GM18505 (cell line): ENCODE results near the gene PGAP6.
"Not testable (repeated sequence)": the region's sequence is repeated elsewhere in the genome, so short reads cannot be mapped to it uniquely, and the experiment has no call there.

Experiments used
- ATAC-seq: cut with Tn5 transposase; IDR thresholded peaks from one replicate; pipeline ENCODE4 v1.9.1; 2021; ENCODE audit not compliant: unreplicated experiment
- POLR2A ChIP-seq: IDR thresholded peaks from 4 replicates; pipeline ENCODE4 v1.6.1; 2011; ENCODE audit warnings: borderline replicate concordance; ENCODE audit not compliant: insufficient read depth, insufficient read length; ENCODE audit errors: extremely low read depth

PGAP6 gene

DNA sequence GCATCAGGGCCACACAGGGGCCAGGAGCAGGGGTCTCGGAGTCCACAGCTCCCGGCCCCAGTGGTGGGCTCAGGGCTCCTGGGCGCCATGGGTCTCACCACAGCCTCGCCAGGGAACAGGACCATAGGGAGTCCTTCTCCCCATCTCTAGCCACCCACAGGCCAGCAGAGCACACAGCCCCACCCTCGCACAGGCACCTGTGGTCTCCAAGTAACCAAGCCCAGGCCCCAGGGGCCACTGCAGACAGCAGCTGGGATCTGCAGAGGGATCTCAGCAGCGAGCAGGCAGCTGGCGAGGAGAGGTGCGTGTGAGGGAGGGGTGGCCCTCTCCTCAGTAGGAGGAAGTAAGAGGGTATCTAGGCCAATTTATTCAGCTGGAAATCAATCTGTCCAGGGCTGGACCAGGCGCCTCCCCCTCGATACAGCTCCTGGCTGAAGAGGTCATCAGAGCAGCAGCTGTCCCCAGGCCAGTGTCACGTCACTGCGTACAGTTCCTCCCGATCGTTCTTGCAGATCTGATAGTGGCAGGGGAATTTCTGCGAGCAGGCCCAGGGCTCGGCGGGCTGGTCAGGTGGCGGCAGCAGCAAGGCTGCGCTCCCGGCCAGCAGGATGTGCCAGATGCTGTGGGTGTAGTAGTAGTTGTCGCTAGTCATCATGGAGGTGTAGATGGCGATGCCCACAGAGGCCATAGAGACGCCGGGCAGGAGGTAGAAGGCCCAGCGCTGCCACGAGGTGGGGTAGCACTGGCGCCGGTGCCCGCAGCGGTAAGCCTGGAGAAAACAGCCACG is 10.1 kb downstream of the PGAP6 start:
- TF ChIP-seq POLR2A: no peak
- no peak for ATAC-seq

DNA sequence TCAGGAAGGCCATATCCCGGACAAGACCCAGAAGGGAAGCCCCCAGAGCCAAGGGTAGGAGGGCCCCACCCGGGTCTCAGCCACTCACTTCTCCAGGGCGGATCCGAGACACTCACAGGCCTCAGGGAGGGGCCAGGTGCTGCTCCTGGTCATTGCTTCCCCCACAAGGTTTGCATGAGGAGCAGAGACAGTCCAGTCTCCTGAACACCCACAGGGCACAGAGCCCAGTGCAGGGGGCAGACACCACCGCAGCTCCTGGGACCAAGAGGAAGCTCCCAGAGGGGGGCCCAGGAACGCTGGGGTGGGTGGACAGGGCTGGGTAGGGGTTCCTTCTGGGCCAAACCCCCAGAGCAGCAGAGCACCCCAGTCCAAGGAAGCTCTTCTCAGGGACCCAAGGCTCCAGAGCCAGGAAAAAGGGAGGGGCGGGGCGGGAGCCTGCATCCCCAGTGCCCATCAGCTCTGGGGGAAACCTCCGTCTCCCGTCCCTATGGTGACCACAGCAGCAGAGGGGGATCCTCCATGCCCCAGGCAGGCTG is 10.7 kb downstream of the PGAP6 start:
- no peak for TF ChIP-seq POLR2A
- ATAC-seq: no peak

DNA sequence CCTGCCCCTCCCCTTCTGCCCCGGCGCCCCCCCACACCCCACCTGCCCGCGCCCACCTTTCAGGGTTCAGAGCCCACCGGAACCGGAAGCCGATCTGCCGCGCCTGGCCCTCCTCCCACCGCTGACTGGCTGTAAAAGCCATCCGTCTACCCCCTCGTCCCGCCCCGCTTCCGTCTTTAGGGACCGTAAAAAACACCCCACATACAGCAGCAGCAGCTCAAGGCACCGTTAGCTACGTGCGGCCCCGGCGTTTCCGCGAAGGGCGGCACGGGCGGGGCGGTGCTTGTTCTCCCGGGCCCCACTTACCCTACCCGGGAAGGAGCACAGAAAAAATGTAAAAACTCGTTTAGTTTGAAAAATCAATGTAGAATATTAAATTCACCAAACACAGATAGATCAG is 11.3 kb downstream of the PGAP6 start, which contains the start of gene MRPL28:
MRPL28 (minus strand) TSS at position 96 of the 400 bp plus-strand sequence. CDS start 320 bp downstream, outside the sequence.
- TF ChIP-seq POLR2A: no peak
- peak; percentile 71 for ATAC-seq

DNA sequence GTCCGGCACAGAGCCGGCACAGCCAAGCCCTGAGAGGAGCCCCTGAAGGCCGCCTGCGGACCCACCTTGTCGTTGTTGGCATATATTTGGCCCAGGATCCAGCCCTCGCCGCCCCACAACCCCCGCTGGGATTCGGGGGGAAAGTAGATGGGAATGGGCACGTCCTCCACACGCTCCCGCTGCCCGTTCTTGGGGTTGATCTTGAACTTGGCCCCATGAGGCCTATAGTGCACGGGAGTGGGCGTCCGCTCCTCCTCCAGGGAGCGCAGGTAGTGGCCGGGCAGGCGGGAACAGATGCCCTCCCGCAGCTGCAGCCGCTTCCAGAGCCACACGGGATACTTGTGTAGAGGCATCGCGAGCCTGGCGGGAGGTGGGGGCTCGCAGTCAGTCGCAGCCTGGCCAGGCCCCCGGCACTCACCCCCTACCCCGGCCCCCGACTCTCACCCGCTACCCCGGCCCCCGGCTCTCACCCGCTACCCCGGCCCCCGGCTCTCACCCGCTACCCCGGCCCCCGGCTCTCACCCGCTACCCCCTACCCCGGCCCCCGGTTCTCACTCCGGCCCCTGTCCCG is 11.8 kb downstream of the PGAP6 start:
- no peak for ATAC-seq

DNA sequence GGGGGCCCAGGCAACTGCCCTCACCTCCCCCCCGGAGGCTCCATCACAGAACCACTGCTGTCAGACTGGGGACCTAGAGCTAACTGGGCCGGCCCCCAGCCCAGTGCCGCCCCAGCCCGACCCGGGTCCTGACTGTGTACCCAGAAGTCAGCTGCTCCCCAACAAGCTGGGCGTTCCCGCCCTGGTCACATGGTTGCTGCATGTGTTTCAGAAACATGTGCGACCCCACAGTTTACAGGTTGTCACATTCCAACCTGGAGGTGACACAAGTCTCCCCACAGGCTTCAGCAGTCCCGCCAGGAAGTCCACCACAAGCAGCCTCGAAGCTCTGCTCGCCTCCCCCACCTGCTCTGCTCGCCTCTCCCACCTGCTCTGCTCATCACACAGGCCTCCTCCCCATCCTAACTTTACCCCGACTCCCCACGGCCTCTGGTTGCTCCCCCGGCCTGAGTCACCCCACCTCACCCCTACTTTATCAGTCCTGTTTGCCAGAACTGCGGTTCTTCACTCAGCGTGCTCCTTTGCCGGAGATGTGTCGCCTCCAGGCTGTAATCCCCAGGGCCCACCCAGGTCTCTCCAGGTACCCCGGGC is 12.4 kb downstream of the PGAP6 start:
- ATAC-seq: no peak
- TF ChIP-seq POLR2A: no peak

More for the DNA sequence above, 11.8 kb downstream of the PGAP6 start:
- TF ChIP-seq POLR2A: no peak

DNA sequence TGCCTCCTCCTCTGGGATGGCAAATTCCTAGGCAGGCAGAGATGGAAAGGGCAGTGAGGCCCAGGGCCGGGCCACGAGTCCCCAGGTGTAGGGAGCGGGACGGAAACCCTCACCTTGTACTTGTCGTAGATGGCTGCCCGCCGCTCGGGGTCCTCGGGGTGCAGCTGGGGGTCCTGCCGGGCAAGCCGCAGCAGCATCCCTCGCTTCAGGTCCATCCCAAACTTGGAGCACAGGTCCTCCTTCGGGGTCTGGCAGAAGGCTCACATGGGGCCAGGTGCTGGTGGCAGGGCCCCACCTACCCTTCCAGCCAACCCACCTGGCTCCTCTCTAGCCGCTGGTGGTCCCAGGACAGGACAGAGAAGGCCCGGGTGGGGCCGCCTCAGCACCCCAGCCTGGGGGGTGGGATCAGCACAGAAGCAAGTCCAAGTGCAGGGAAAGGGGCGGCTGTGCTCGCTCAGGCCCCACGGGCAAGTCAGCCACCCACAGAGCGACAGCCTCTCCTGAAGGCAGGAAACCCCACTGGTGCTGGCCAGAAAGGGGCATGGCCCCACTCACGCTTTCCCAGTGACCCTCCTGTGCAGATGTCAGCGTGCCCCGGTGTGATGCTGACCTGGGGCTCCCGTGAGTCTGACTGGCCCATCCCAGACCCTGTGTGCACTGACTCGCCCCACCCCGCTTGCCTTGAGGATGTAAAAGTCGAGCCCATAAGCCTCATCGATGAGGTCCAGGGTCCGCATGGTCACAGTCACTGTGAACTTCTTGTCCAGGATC is 13.2 kb downstream of the PGAP6 start:
- no peak for TF ChIP-seq POLR2A
- no peak for ATAC-seq

DNA sequence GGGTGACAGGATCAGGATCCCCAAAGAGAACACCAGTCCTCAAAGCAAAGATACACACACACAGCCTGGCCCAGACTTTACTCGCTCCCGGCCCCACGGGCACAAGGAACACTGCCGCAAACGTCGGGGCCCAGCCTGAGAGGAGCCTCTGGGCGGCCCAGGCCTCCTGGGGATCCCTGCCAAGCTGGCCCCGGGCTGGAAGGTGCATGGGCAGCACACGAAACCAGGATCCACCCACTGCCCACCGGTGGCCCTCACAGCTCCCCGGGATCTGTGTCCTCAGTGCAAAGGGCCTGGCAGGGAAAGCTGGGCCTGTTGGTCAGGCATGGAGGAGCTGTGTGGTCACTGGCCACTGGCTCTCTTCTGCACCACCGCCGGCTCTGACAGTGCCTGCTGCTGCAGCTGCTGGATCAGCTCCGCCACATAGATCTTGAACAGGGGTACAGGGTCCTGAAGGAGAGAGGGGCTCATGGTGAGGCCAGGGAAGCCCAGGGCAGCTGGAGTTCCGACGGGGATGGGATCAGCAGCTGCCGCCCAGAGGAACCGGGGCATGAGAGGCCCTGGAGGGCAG is 14.4 kb downstream of the PGAP6 start:
- TF ChIP-seq POLR2A: no peak
- ATAC-seq: no peak

DNA sequence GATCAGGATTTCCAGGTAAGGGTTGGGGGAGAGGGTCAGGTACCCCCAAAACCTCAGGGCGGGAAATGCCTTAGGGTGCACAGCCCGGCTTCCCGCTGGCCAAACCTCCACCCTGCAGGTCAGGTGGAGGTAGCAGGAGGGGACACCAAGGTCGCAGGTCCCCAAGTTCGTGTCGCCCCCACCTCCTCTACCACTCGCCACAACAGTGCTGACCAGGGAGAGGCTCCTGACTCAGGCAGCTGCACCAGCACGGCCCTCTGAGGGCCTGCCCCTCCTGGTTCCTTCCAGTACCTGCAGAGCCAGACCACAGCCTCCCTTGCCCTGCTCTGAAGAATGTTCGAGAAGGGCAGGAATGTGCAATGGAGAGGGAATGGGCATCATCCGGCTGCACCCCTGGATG is 15.3 kb downstream of the PGAP6 start:
- ATAC-seq: no peak
- no peak for TF ChIP-seq POLR2A

DNA sequence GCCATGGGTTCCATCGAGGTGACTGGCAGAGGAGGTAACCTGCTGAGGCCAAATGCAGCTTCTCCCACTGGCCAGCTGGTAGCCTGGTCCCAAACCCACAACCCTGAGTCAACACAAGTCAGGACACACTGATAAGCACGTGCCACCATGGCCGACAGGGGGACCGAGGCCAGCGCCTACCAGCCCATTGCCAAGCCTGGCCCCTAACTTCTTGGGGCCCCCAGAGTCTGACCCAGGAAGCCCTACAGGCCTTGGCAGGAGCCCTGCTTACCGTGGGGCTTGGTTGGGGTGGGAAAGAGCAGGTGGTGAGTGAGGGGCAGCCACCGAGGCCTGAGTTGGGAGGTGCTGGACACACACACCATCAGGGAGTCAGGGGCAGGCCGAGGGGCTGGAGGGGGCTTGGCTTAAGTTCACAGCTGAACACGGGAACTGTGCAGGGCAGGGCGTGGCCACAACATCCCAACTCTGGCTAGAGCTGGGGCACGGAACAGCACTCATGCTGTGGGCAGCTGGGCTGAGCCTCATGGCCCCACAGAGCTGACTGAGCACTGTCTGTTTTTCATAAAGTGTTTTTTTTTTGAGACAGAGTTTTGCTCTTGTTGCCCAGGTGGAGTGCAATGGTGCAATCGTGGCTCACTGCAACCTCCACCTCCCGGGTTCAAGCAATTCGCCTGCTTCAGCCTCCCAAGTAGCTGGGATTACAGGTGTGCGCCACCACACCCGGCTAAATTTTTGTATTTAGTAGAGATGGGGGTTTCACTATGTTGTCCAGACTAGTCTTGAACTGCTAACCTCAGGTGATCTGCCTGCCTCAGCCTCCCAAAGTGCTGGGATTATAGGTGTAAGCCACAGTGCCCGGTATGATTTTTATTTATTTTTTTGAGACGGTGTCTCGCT is 16.9 kb downstream of the PGAP6 start:
- no peak for TF ChIP-seq POLR2A
- no peak for ATAC-seq

DNA sequence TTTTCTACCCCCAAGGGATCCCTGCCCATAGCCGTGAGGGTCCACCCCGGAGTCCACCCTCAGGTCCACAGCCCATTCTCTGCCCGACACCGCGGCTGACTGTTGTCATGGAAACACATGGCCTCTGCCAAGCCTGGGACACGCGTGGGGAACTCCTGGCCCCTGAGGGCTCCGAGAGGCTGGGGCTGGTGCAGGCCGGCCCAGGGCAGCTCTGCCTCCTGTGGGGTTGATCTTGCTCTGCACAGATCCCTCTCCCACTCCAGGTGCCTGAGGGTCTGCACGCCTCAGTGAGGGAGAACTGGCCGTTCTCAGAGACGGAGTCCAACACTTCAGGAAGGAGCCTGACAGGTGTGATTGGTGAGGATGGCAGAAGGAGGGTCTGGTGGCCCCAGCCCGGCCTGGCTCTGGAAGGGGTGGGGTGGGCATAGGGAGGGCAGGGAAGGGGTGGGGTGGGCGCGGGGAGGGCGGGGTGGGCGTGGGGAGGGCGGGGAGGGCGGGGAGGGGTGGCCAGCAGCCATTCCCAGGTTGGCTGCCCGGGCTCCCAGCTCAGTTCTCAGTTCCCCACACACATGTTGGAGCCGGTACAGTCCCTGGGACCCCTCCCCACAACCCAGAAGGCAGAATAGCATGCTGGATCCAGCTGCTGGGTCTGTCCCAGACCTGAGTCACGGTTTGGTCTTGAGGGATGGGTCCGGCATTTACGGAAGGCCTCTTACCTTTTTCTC is 17.9 kb downstream of the PGAP6 start:
- no peak for ATAC-seq
- no peak for TF ChIP-seq POLR2A

DNA sequence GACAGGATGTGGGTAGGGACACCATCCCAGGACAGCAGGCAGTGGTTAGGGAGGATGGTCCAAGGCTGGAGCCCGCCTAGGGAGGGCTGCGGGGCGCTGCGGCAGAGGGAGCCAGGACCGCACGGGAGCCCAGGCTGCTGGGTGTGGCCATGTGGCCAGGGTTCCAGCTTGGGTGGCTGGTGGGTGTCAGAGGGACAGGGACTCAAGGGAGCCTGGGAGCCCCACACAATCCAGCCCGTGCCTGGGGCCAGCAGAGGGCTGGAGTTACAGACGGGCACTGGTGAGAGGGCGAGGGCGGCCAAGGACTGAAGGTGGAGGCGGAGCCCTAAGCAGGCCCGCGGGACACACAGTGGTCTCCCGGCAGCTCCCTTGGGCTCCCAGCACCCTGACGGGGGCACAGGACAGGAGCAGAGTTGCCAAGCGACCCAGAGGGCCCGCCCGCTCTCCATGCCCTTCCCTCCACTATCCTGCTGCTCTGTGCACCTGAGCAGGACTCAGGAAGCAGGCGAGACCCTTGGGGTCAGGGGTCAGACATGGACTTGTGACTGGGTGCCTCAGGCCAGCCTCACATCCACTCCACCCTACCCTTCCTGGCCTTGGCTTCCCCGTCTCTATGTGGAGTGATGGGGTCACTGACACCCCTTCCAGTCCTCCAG is 18.5 kb downstream of the PGAP6 start:
- ATAC-seq: no peak
- no peak for TF ChIP-seq POLR2A

DNA sequence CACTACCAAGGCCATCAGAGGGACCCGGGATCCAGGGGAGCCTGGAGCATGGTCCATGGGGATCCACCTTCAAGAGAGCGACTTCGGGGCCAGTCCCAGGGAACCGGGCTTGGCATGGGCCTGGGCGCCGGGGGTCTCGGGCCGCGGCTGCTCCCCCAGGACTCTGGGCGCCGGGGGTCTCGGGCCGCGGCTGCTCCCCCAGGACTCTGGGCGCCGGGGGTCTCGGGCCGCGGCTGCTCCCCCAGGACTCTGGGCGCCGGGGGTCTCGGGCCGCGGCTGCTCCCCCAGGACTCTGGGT is 19.1 kb downstream of the PGAP6 start:
- not testable (repeated sequence) for ATAC-seq
